Loucy (cell line): ENCODE results near the gene TMEM250.

Experiments
- EZH2phosphoT487 ChIP-seq: fragments of 200-600 bp; IDR thresholded peaks from 2 replicates; pipeline ENCODE4 v1.6.1; 2018; ENCODE audit warnings: antibody characterized with exemption, mild to moderate bottlenecking, moderate library complexity, borderline replicate concordance
- TF ChIP-seq, protein P1 (sequence below): fragments of 200-600 bp; sonication (generic); conservative IDR thresholded peaks from 2 replicates; pipeline ENCODE4 v1.5.1; 2014; ENCODE audit warnings: mild to moderate bottlenecking, antibody characterized with exemption, low read length

DNA sequence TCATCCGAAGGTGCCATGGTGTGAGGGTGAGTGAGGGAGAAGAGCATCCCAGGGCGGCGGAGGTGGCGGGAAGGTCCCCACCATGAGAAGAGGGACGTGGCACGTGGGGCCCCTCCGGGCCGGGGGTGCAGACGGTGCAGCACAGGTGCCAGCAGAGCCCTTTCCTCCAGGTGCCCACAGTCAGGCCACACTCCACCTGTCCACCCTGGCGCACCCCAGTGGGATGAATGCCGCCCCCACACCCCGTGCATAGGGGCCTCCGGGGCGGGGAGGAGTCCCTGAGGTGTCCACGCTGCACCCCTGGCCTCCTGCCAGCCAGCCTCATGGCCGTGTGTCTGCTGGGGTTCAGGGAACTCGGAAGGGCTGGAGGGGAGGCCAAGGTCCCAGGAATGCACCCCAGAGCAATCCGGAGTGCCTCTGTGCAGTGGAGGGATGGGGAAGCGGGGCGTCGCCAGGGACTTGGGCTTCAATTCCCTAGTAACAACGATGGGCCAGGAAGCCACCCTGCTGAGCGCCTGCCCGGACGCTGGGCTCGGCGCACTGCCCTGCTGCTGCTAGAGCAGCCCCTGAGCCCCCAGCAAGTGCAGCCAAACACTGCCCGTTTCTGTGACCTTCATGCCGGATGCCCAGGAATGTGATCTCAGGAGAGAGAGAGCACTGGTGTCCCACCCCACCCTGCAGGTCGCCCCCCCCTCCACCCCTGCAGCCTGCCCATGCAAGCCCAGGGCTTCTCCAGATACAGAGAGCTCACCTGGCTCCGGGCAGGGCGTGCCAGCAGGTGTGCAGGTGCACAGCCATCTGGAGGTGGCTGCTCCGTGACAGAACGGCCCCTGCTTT lies 14.8 kb downstream of the TMEM250 start:
- TF ChIP-seq, protein P1, sequence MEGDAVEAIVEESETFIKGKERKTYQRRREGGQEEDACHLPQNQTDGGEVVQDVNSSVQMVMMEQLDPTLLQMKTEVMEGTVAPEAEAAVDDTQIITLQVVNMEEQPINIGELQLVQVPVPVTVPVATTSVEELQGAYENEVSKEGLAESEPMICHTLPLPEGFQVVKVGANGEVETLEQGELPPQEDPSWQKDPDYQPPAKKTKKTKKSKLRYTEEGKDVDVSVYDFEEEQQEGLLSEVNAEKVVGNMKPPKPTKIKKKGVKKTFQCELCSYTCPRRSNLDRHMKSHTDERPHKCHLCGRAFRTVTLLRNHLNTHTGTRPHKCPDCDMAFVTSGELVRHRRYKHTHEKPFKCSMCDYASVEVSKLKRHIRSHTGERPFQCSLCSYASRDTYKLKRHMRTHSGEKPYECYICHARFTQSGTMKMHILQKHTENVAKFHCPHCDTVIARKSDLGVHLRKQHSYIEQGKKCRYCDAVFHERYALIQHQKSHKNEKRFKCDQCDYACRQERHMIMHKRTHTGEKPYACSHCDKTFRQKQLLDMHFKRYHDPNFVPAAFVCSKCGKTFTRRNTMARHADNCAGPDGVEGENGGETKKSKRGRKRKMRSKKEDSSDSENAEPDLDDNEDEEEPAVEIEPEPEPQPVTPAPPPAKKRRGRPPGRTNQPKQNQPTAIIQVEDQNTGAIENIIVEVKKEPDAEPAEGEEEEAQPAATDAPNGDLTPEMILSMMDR, result no peak
- TF ChIP-seq EZH2phosphoT487, result no peak
